ENCODE data around the gene ARL10.
A peak's percentile ranks its signal among the peaks of the same experiment; 100 is the strongest.

ARL10 gene

DNA sequence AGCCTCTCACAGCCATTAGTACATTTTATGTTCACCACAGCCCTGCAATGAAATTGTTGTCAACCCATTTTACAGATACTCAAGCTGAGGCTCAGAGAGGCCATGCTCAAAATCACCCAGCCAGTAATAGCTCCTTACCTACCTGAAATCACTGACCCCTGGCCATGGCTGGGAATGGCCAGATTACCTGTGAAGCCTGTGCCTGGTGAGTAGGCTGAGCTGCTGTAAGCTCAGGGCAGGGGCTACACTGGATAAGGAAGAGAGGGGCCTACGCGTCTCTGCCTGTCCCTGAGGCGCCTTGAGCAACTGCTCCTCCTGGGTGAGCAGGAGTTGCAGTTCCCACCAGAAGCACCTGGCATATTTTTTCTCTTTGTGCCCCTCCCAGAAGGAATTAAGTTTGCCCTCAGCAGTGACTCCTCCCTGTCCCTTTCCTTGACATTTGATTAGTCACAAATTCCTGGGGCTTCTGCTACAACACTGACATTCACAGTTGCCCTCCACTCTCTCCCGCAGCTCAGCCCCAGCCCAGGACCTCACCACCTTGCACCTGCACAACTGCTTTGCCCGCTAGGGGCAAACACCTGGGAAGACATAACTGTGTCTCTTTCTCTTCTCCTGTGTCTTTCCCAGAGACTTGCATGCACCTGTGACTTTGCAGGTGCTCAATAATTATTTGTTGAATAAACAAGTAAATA lies 45.3 kb downstream of the ARL10 start:
- no peak for DNase-seq (ENCODE audit: low read depth)

- no peak for DNase-seq (ENCODE audit: low read depth)
Measured at GRCh38 chr5:176412517-176413254, 47.4 kb downstream of the ARL10 start.

DNA sequence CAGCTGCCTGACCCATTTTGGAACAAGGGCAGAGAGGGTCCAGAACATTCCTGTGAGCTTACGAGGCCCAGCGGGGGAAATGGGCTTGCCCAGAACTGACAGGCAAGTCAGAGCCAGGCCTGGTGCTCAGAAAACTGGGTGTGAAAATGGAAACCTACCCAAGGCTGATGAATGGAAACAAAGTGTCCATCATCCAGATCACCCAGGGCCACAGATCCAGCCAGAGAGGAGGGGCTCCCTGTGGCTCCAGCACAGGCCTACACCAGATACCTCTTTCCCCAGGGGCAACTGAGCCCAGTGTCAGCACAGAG lies 47.9 kb downstream of the ARL10 start:
- no peak for DNase-seq (ENCODE audit: low read depth)

DNA sequence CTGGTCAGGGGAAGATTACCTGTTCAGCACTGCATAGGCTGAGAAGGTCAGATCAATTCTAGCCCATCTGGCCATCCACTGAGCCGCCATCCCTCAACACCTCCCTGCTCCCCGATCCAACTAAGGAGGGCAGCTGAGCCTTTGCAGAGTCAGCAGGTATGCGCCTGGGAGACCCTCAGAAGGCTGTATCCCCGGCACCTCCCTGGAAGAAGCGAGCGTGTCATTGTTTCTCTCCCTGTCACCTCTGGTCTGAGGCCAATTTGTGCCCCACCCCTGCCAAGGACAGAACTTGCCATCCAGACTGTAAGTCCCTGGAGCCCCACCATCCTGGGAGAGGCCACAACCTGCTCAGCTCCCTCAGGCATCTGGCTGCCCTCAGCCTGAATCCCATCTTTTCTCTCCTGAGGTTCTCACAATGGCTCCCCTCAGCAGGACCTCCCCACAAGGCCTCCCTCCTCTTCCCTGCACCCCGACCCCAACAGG lies 48.5 kb downstream of the ARL10 start:
- DNase-seq (ENCODE audit: low read depth), result no peak

GRCh38 chr5:176414704-176415103 lies 49.4 kb downstream of the ARL10 start:
- DNase-seq (ENCODE audit: low read depth), result no peak

- DNase-seq (ENCODE audit: low read depth), result no peak
Measured at GRCh38 chr5:176415240-176415951, 50.1 kb downstream of the ARL10 start.

DNA sequence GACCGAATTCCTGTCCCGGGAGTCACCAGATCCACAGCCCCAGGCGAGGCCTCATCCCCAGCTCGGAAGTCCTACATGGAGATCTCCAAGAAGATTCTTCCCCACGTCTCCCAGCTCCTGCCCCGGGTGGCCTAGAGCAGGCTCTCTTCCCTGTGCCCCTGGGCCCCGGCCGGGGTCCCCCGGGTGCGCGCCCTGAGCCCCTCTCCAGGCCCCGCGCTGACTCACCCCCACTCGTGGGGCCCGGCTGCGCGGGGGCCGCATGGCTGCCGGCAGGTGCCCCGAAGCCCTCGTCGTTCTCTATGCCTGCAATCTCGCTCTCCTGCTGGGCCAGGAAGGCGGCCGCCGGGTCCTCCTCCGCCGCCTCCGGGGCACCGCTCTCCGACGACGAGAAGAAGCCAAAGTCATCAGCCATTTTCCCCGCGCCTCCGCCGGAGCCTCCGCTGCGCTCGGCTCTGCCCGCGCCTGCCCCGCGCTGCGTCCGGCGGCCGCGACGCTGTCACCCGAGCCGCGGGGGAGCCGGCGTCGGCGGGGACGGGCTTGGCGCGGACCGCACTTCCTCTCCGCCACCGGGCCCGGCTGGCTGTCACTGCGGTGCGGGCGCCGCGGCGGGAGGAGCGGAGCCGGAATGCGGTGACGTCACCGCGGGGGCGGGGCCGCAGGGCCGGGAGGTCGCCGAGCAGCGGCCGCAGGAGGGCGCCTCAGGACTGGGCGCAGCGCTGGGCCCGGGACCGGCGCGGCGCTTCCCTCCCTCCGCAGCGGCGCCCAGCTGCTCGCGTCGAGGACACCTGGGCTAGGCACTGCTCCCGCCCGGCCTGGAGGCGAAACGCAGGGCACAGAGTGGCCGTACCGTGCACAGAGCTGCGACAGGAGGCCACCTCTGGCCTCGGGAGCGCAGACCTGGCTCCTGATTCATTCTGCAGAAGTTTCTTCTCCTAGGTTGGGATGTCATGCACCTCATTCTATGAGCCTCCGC lies 51.0 kb downstream of the ARL10 start, which contains the start of gene CLTB:
Gene CLTB (minus strand): TSS at position 588 of the 973 bp plus-strand sequence. CDS start 176 bp downstream, at position 412.
- peak; percentile 85 for DNase-seq (ENCODE audit: low read depth)

DNA sequence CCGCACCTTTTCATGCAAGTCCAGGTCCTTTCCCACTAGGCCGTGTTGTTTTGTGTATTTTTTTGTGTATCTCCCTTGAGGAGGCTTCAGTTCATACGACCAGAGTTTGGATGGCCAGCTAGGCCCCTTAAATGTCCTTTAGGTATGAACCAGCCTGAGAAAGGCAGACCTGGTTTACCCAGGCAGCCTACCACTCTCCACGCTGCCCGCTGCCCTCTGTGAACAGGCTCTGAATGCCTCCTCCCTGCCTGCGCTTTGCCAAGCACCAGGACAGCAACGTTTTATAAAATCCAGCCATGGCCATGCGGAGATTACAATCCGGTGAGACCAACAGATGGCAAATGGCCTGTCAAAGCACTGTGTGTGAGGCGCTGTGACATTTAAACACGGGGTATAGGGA lies 51.7 kb downstream of the ARL10 start:
- no peak for DNase-seq (ENCODE audit: low read depth)

- DNase-seq (ENCODE audit: low read depth), result no peak
Measured at GRCh38 chr5:176418251-176418650, 53.0 kb downstream of the ARL10 start.

GRCh38 chr5:176420086-176420485 lies 54.8 kb downstream of the ARL10 start:
- DNase-seq (ENCODE audit: low read depth), result no peak

GRCh38 chr5:176420972-176421544 lies 55.8 kb downstream of the ARL10 start:
- no peak for DNase-seq (ENCODE audit: low read depth)

GRCh38 chr5:176424181-176424580 lies 58.9 kb downstream of the ARL10 start:
- DNase-seq (ENCODE audit: low read depth), result no peak

DNA sequence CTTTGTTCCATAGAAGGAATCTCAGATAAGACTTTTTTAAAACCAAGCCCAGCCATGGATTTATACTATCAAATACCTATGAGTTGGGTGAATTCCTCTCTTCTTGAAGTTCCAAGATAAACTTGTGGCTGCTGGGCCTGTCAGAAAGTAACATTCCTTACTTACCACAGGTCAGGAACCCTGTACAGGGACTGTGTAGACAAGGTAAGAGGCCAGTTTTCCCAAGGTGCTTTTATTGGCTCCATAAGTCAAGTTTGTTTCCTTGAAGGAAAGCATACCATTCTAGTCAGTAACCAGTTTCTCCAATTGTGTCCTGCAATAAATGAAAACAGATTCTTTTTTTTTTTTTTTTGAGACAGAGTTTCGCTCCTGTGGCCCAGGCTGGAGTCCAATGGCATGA lies 59.9 kb downstream of the ARL10 start:
- no peak for DNase-seq (ENCODE audit: low read depth)

GRCh38 chr5:176425791-176426190 lies 60.5 kb downstream of the ARL10 start:
- no peak for DNase-seq (ENCODE audit: low read depth)

DNA sequence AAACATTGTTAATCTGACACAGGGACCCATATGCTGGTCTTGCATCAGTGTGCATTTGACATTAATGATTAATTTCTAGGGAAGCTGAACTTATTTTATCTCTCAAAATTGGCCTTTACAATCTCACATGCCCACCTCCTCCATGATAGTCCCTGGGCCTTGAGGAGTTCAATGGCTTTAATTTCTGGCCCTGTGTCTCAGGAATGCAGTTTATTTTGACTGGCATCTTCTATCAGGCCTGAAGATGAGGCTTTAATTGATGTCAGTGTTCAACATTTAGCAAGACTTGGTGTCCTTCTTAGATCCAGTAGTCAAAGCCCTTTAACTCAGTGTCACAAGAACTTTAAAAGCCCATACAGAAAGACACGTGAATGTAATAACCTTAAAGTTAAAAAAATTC lies 61.6 kb downstream of the ARL10 start:
- DNase-seq (ENCODE audit: low read depth), result no peak

GRCh38 chr5:176427971-176428370 lies 62.7 kb downstream of the ARL10 start:
- DNase-seq (ENCODE audit: low read depth), result no peak

DNA sequence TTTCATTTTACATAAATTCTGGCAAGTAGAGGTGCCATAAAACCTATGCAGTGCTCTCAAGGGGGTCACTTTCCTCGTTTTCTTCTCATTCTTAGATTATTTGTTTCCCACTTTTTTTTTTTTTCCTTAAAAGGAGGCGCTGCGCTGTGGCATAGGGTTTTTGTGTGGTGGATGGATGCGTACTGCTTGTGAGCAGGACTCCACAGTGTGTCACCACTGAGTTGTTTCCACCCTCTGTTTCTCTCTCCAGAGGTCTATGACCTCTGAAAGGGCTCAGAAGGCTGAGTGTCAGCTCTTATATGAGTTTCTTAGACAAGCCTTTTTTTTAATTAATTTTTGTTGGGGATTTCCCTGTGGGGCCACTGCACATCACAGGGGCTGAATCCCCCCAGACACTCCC lies 64.7 kb downstream of the ARL10 start:
- DNase-seq (ENCODE audit: low read depth), result no peak

Measured in activated gamma-delta T cell treated with anti-CD3 and anti-CD28 coated beads, Interleukin-2, amount 50 U/mL, for 16 hours (primary cell).